Panc1 (cell line): ENCODE results near the gene MRPL44. TPM values are rescaled to one million over a fixed set of nuclear protein-coding genes. Genes with fewer than 3 reads are reported as not detected.

Source experiments
- ATAC-seq: fragments of 200-7000 bp; cut with Tn5 transposase; 2 replicates; pipeline ENCODE4 v1.9.1; 2020; ENCODE audit warnings: mild to moderate bottlenecking, moderate library complexity
- BruUV-seq: library from RNA; stranded (reverse); fragments of 400-500 nt; replicated peaks from 2 replicates; lab custom pipeline; 2021; lab: Mats Ljungman, UMichigan
- CTCF ChIA-PET: fragments of 300-600 bp; sonication (Branson Sonifier 250); formaldehyde crosslinking; loops from one replicate; lab custom pipeline; 2022; ENCODE audit warnings: antibody characterized with exemption; lab: Charles Lee
- POLR2A ChIA-PET: fragments of 300-600 bp; sonication (Branson Sonifier 250); formaldehyde crosslinking; loops from one replicate; lab custom pipeline; 2022; ENCODE audit warnings: antibody characterized with exemption; lab: Charles Lee
- DNase-seq: peaks from one replicate; pipeline ENCODE4 v3.0.0-alpha.2; 2010; ENCODE audit warnings: low read depth, low spot score
- H3K27ac ChIP-seq: 2 replicates; pipeline ENCODE4 v1.5.1; 2011; ENCODE audit warnings: mild to moderate bottlenecking, low read length, inconsistent platforms
- H3K27me3 ChIP-seq: fragments of 200-500 bp; sonication (Bioruptor generic); 2 replicates; pipeline ENCODE4 v1.6.0; 2014; ENCODE audit warnings: low read length, inconsistent platforms; ENCODE audit not compliant: control insufficient read depth, insufficient read depth
- H3K36me3 ChIP-seq: fragments of 200-500 bp; sonication (Bioruptor generic); 2 replicates; pipeline ENCODE4 v1.5.1; 2014; ENCODE audit warnings: inconsistent platforms, mild to moderate bottlenecking, low read length, moderate library complexity; ENCODE audit not compliant: control insufficient read depth, insufficient read depth
- H3K4me1 ChIP-seq: 2 replicates; pipeline ENCODE4 v1.5.1; 2011; ENCODE audit warnings: inconsistent platforms, mild to moderate bottlenecking, low read length, moderate library complexity; ENCODE audit not compliant: control insufficient read depth, insufficient read depth
- H3K4me3 ChIP-seq, 2 experiments: 2 replicates each; pipeline ENCODE4 v1.5.1; 2011 to 2012; ENCODE audit warnings: low read depth in 2 of 2, low read length in 2 of 2, mild to moderate bottlenecking in 2 of 2, inconsistent platforms in 1 of 2, moderate library complexity in 1 of 2
- H3K9me3 ChIP-seq: fragments of 200-500 bp; sonication (Bioruptor generic); 2 replicates; pipeline ENCODE4 v1.5.1; 2014; ENCODE audit warnings: low read depth, mild to moderate bottlenecking, inconsistent platforms, low read length, moderate library complexity; ENCODE audit not compliant: control insufficient read depth, insufficient read depth
- CTCF ChIP-seq: fragments of 450-650 bp; IDR thresholded peaks from 2 replicates; pipeline ENCODE4 v1.5.1; 2017; ENCODE audit warnings: mild to moderate bottlenecking
- POLR2AphosphoS5 ChIP-seq: IDR thresholded peaks from 2 replicates; pipeline ENCODE4 v1.6.1; 2012; ENCODE audit warnings: mild to moderate bottlenecking, low read depth, low read length, moderate library complexity
- SIN3A ChIP-seq: IDR thresholded peaks from 2 replicates; pipeline ENCODE4 v1.6.1; 2012; ENCODE audit warnings: low read depth, mild to moderate bottlenecking, low read length, moderate library complexity, borderline replicate concordance; ENCODE audit not compliant: insufficient read depth
- TCF7L2 ChIP-seq: IDR thresholded peaks from 2 replicates; pipeline ENCODE4 v1.6.1; 2011; ENCODE audit warnings: mild to moderate bottlenecking, low read depth, low read length, inconsistent platforms
- in situ Hi-C: cut with HindIII; loops from 2 replicates; pipeline ENCODE4 v1.10.0; 2016; ENCODE audit warnings: low sequenced_read_pairs, low pct_unique_long_range_greater_than_20kb
- intact Hi-C: fragments of 100-400 bp; cut with micrococcal nuclease; formaldehyde crosslinking; loops from one replicate; pipeline ENCODE4 v1.10.0; 2022; ENCODE audit not compliant: unreplicated experiment
- total RNA-seq: library from RNA; stranded (reverse); gene quantifications from one replicate; pipeline ENCODE4 v1.2.1, GENCODE V29; 2021; ENCODE audit not compliant: unreplicated experiment
- TF ChIP-seq, protein P1 (sequence below), 2 experiments: IDR thresholded peaks; 2 replicates each; pipeline ENCODE4 v1.6.1; 2011 to 2012; ENCODE audit warnings: low read depth in 2 of 2, control low read depth in 1 of 2, low read length in 1 of 2, mild to moderate bottlenecking in 1 of 2, moderate library complexity in 1 of 2; ENCODE audit not compliant: insufficient read depth in 1 of 2

MRPL44 gene
- total RNA-seq, 1 experiment from 2014 or later = 27.8 TPM

- intact Hi-C loops = no loop called here
- in situ Hi-C loops = no loop called here
- H3K4me1 ChIP-seq = peaks cover 27% of the 10 kb centered on the region; the same call in 1 of the 2 replicates
- H3K36me3 ChIP-seq = peaks cover 28% of the 10 kb centered on the region
- no peaks in the 10 kb centered on the region for H3K27me3 ChIP-seq
- no peak overlapping the region for H3K4me3 ChIP-seq
- BruUV-seq = no TSS peak
- DNase-seq = no peak
- ATAC-seq = no peak
- TF ChIP-seq POLR2AphosphoS5 = no peak
- no peak for TF ChIP-seq CTCF
- no peak for TF ChIP-seq SIN3A
- TF ChIP-seq TCF7L2 = no peak
- TF ChIP-seq, protein P1, sequence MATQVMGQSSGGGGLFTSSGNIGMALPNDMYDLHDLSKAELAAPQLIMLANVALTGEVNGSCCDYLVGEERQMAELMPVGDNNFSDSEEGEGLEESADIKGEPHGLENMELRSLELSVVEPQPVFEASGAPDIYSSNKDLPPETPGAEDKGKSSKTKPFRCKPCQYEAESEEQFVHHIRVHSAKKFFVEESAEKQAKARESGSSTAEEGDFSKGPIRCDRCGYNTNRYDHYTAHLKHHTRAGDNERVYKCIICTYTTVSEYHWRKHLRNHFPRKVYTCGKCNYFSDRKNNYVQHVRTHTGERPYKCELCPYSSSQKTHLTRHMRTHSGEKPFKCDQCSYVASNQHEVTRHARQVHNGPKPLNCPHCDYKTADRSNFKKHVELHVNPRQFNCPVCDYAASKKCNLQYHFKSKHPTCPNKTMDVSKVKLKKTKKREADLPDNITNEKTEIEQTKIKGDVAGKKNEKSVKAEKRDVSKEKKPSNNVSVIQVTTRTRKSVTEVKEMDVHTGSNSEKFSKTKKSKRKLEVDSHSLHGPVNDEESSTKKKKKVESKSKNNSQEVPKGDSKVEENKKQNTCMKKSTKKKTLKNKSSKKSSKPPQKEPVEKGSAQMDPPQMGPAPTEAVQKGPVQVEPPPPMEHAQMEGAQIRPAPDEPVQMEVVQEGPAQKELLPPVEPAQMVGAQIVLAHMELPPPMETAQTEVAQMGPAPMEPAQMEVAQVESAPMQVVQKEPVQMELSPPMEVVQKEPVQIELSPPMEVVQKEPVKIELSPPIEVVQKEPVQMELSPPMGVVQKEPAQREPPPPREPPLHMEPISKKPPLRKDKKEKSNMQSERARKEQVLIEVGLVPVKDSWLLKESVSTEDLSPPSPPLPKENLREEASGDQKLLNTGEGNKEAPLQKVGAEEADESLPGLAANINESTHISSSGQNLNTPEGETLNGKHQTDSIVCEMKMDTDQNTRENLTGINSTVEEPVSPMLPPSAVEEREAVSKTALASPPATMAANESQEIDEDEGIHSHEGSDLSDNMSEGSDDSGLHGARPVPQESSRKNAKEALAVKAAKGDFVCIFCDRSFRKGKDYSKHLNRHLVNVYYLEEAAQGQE (IDR thresholded peaks at IDR 0.05; ENCODE audit: insufficient read depth in 1 of 2, low read depth in 2 of 2, low read length in 1 of 2) = no peak
- H3K27ac ChIP-seq = no peak overlapping the region
- H3K9me3 ChIP-seq = no peaks in the 10 kb centered on the region
- CTCF ChIA-PET = no interaction called here
- POLR2A ChIA-PET = interaction anchor here (0.6 kb wide), 1 partner anchor 10 kb away, joined by 9 read pairs; no protein-coding TSS in a partner anchor
Observed at GRCh38 chr2:223959688-223960087, 2.4 kb downstream of the MRPL44 start.

GRCh38 chr2:223967981-223968380 lies 10.7 kb downstream of the MRPL44 start:
- TF ChIP-seq POLR2AphosphoS5 (no peak), SIN3A (no peak), TCF7L2 (no peak), CTCF (no peak)
- Histone ChIP-seq H3K27me3 (no peaks in the 10 kb centered on the region), H3K4me3 (no peak overlapping the region), H3K36me3 (peaks cover 26% of the 10 kb centered on the region), H3K9me3 (no peaks in the 10 kb centered on the region), H3K27ac (no peak overlapping the region), H3K4me1 (no peaks in the 10 kb centered on the region)
- no TSS peak for BruUV-seq
- ChIA-PET POLR2A (no interaction called here), CTCF (interaction anchor here (0.6 kb wide), 1 partner anchor 1692 kb away, joined by 7 read pairs; no protein-coding TSS in a partner anchor)
- DNase-seq (no peak), ATAC-seq (no peak)
- intact Hi-C loops = no loop called here
- in situ Hi-C loops = no loop called here
